H1 (cell line): Measurements from ENCODE around the gene KCNK7. TPM values are rescaled to one million over a fixed set of nuclear protein-coding genes. Genes with fewer than 3 reads are reported as not detected.
A peak's percentile ranks its signal among the peaks of the same experiment; 100 is the strongest.

Experiments
- CTCF ChIA-PET: fragments of 300-600 bp; sonication (Branson Sonifier 250); formaldehyde crosslinking; loops from one replicate; lab custom pipeline; 2021; ENCODE audit not compliant: partially characterized antibody; lab: Charles Lee
- POLR2A ChIA-PET: fragments of 300-600 bp; sonication (Branson Sonifier 250); formaldehyde crosslinking; loops from one replicate; lab custom pipeline; 2021; ENCODE audit warnings: inconsistent platforms; ENCODE audit not compliant: partially characterized antibody; lab: Charles Lee
- DNase-seq, 2 experiments: peaks; one replicate each; pipeline versions ENCODE4 v3.0.0 to v3.0.0-alpha.2; 2010 to 2022; ENCODE audit warnings: low spot score in 2 of 2, low read depth in 1 of 2, mixed read lengths in 1 of 2
- FAIRE-seq: peaks from 2 replicates; lab custom pipeline; 2011; peaks lifted over from hg19 to GRCh38; lab: Jason Lieb, UNC
- H2AFZ ChIP-seq: 2 replicates; pipeline ENCODE4 v1.8.1; 2012; ENCODE audit warnings: low read length, inconsistent platforms
- H2AK5ac ChIP-seq: 2 replicates; pipeline ENCODE4 v1.6.1; 2013; ENCODE audit warnings: low read depth, low read length
- H2BK120ac ChIP-seq: replicated peaks from 2 replicates; pipeline ENCODE3; 2013; ENCODE audit warnings: low read depth, low read length, inconsistent platforms
- H2BK12ac ChIP-seq: 2 replicates; pipeline ENCODE4 v1.6.1; 2013; ENCODE audit warnings: low read depth, low read length
- H2BK15ac ChIP-seq: 2 replicates; pipeline ENCODE4 v1.6.1; 2013; ENCODE audit warnings: low read length
- H2BK20ac ChIP-seq: 2 replicates; pipeline ENCODE4 v1.6.1; 2013; ENCODE audit warnings: low read length
- H2BK5ac ChIP-seq: 2 replicates; pipeline ENCODE4 v1.6.1; 2013; ENCODE audit warnings: low read depth, low read length
- H3K14ac ChIP-seq: 2 replicates; pipeline ENCODE4 v1.6.1; 2013; ENCODE audit warnings: inconsistent platforms; ENCODE audit not compliant: insufficient read length
- H3K18ac ChIP-seq: 2 replicates; pipeline ENCODE4 v1.6.1; 2013; ENCODE audit warnings: low read length; ENCODE audit errors: extremely low read depth
- H3K23ac ChIP-seq: 2 replicates; pipeline ENCODE4 v1.6.1; 2013; ENCODE audit warnings: inconsistent platforms; ENCODE audit not compliant: insufficient read length
- H3K23me2 ChIP-seq: 2 replicates; pipeline ENCODE4 v1.6.1; 2013; ENCODE audit warnings: low read depth, low read length
- H3K27ac ChIP-seq: 2 replicates; pipeline ENCODE4 v1.6.1; 2011; ENCODE audit warnings: low read depth, low read length, inconsistent platforms
- H3K27me3 ChIP-seq, 4 experiments: replicated peaks in 1 of 4; 1 replicate in 1 of 4; 2 replicates in 3 of 4; pipeline versions ENCODE4 v1.6.1 to v1.8.1; 2011 to 2013; ENCODE audit warnings: low read length in 3 of 4, mild to moderate bottlenecking in 3 of 4, inconsistent platforms in 2 of 4, mixed read lengths in 2 of 4, moderate library complexity in 1 of 4; ENCODE audit not compliant: control insufficient read depth in 3 of 4, insufficient read depth in 3 of 4; ENCODE audit errors: extremely low read depth in 1 of 4
- H3K36me3 ChIP-seq, 4 experiments: 2 replicates each; pipeline versions ENCODE4 v1.6.1 to v1.8.1; 2011 to 2013; ENCODE audit warnings: mild to moderate bottlenecking in 4 of 4, low read length in 3 of 4, moderate library complexity in 2 of 4, control low read depth in 1 of 4, inconsistent platforms in 1 of 4; ENCODE audit not compliant: insufficient read depth in 4 of 4, control insufficient read depth in 2 of 4
- H3K4ac ChIP-seq: replicated peaks from 2 replicates; pipeline ENCODE3; 2013; ENCODE audit warnings: low read length, low read depth, mixed read lengths, inconsistent platforms; ENCODE audit not compliant: insufficient read length
- H3K4me1 ChIP-seq, 4 experiments: replicated peaks in 1 of 4; 1 replicate in 1 of 4; 2 replicates in 3 of 4; pipeline versions ENCODE4 v1.6.1 to v1.8.1; 2011 to 2013; ENCODE audit warnings: low read length in 3 of 4, inconsistent platforms in 2 of 4, mixed read lengths in 1 of 4; ENCODE audit not compliant: insufficient read depth in 4 of 4, control insufficient read depth in 3 of 4
- H3K4me2 ChIP-seq, 2 experiments: 2 replicates each; pipeline versions ENCODE4 v1.6.1 to v1.8.1; 2011 to 2013; ENCODE audit warnings: low read depth in 2 of 2, low read length in 2 of 2, control low read depth in 1 of 2, inconsistent platforms in 1 of 2, mild to moderate bottlenecking in 1 of 2; ENCODE audit not compliant: insufficient read depth in 1 of 2
- H3K4me3 ChIP-seq, 4 experiments: fragments of 200-600, 300-600 bp in 1 of 4; sonication (generic), shearing (Covaris generic), sonication (Bioruptor Twin) in 1 of 4; 2 replicates each; pipeline versions ENCODE4 v1.5.1 to v1.8.1; 2011 to 2016; ENCODE audit warnings: low read length in 4 of 4, low read depth in 3 of 4, control low read depth in 2 of 4, inconsistent platforms in 2 of 4, mild to moderate bottlenecking in 2 of 4, mixed read lengths in 1 of 4, moderate library complexity in 1 of 4; ENCODE audit not compliant: insufficient read depth in 2 of 4; ENCODE audit errors: extremely low read depth in 1 of 4
- H3K56ac ChIP-seq: replicated peaks from 2 replicates; pipeline ENCODE3; 2013; ENCODE audit warnings: low read depth, mild to moderate bottlenecking, mixed read lengths, low read length, inconsistent platforms; ENCODE audit not compliant: insufficient read length
- H3K79me1 ChIP-seq: 2 replicates; pipeline ENCODE4 v1.6.1; 2013; ENCODE audit warnings: low read depth, low read length, control low read depth
- H3K79me2 ChIP-seq, 2 experiments: 2 replicates each; pipeline versions ENCODE4 v1.6.1 to v1.8.1; 2012 to 2013; ENCODE audit warnings: low read length in 2 of 2, mild to moderate bottlenecking in 2 of 2, inconsistent platforms in 1 of 2; ENCODE audit not compliant: insufficient read depth in 2 of 2, control insufficient read depth in 1 of 2
- H3K9ac ChIP-seq, 4 experiments: replicated peaks in 1 of 4; 1 replicate in 1 of 4; 2 replicates in 3 of 4; pipeline versions ENCODE4 v1.6.1 to v1.8.1; 2011 to 2013; ENCODE audit warnings: low read depth in 3 of 4, low read length in 3 of 4, control low read depth in 2 of 4, mild to moderate bottlenecking in 2 of 4, moderate library complexity in 2 of 4, inconsistent platforms in 1 of 4; ENCODE audit errors: extremely low read depth in 1 of 4
- H3K9me3 ChIP-seq, 2 experiments: 2 replicates each; pipeline versions ENCODE4 v1.6.1 to v1.8.1; 2012 to 2013; ENCODE audit warnings: mild to moderate bottlenecking in 2 of 2, moderate library complexity in 2 of 2, control low read depth in 1 of 2, inconsistent platforms in 1 of 2, low read depth in 1 of 2, low read length in 1 of 2, mixed read lengths in 1 of 2; ENCODE audit not compliant: insufficient read depth in 2 of 2
- H4K20me1 ChIP-seq, 2 experiments: replicated peaks in 1 of 2; 2 replicates each; pipeline versions ENCODE3 to v1.8.1; 2011 to 2013; ENCODE audit warnings: inconsistent platforms in 2 of 2, low read length in 2 of 2, mild to moderate bottlenecking in 1 of 2; ENCODE audit not compliant: insufficient read depth in 2 of 2, control insufficient read depth in 1 of 2
- H4K5ac ChIP-seq: 2 replicates; pipeline ENCODE4 v1.6.1; 2013; ENCODE audit warnings: low read length, low read depth, mixed read lengths, inconsistent platforms; ENCODE audit not compliant: insufficient read length
- H4K8ac ChIP-seq: 2 replicates; pipeline ENCODE4 v1.8.0; 2013; ENCODE audit warnings: mild to moderate bottlenecking, moderate library complexity, low read length, inconsistent platforms; ENCODE audit not compliant: insufficient read depth; ENCODE audit errors: extremely low read depth
- H4K91ac ChIP-seq: replicated peaks from 2 replicates; pipeline ENCODE3; 2013; ENCODE audit warnings: low read length, mixed read lengths, inconsistent platforms; ENCODE audit not compliant: insufficient read length
- CHD2 ChIP-seq: IDR thresholded peaks from 2 replicates; pipeline ENCODE4 v1.6.1; 2012; ENCODE audit warnings: low read length, improper control_type of control experiment
- E2F6 ChIP-seq: IDR thresholded peaks from 2 replicates; pipeline ENCODE4 v1.6.1; 2012; ENCODE audit warnings: inconsistent platforms
- EGR1 ChIP-seq: IDR thresholded peaks from 2 replicates; pipeline ENCODE4 v1.6.1; 2011; ENCODE audit warnings: low read depth, low read length, borderline replicate concordance
- GABPA ChIP-seq: IDR thresholded peaks from 2 replicates; pipeline ENCODE4 v1.6.1; 2011; ENCODE audit warnings: mild to moderate bottlenecking, low read length, moderate library complexity, borderline replicate concordance; ENCODE audit not compliant: insufficient read depth
- RBBP5 ChIP-seq: IDR thresholded peaks from 2 replicates; pipeline ENCODE4 v1.7.1; 2012; ENCODE audit warnings: low read depth, mild to moderate bottlenecking, inconsistent platforms, low read length, moderate library complexity, borderline replicate concordance
- SIN3A ChIP-seq, 2 experiments: IDR thresholded peaks in 1 of 2; conservative IDR thresholded peaks in 1 of 2; 2 replicates each; pipeline ENCODE4 v1.6.1; 2011 to 2012; ENCODE audit warnings: low read length in 2 of 2, improper control_type of control experiment in 1 of 2, low read depth in 1 of 2, mild to moderate bottlenecking in 1 of 2
- SUZ12 ChIP-seq: fragments of 200-600 bp; sonication (generic); IDR thresholded peaks from 2 replicates; pipeline ENCODE4 v1.6.1; 2012; ENCODE audit warnings: mild to moderate bottlenecking, inconsistent platforms, low read length, moderate library complexity, mixed read lengths
- TEAD4 ChIP-seq: IDR thresholded peaks from 2 replicates; pipeline ENCODE4 v1.6.1; 2012; ENCODE audit warnings: low read depth, low read length, inconsistent platforms, mixed read lengths
- WGBS, 2 experiments: shearing (Covaris generic) in 1 of 2; methylation state at CpG; one replicate each; pipeline versions ENCODE4 v1.1.6 to v1.1.7; 2013 to 2015; ENCODE audit warnings: low lambda C conversion rate in 2 of 2, mixed read lengths in 2 of 2, inconsistent platforms in 1 of 2, low coverage in 1 of 2, missing lambda C conversion rate in 1 of 2; ENCODE audit not compliant: insufficient replicate concordance in 2 of 2, insufficient coverage in 1 of 2, insufficient read length in 1 of 2; ENCODE audit errors: extremely low coverage in 1 of 2, missing lambda C conversion rate in 1 of 2; 5-methylcytosine and 5-hydroxymethylcytosine counted together
- polyA plus RNA-seq, 7 experiments: library from polyadenylated mRNA; depleted of rRNA in 3 of 7; stranded (reverse) in 5 of 7; unstranded in 2 of 7; fragments of >200 nt in 5 of 7; fragments of 200-250 nt in 2 of 7; gene quantifications; 1 replicate in 5 of 7; 2 replicates in 1 of 7; 4 replicates in 1 of 7; pipeline versions ENCODE4 v1.2.1 to v1.2.3, GENCODE V29; 2011 to 2013; ENCODE audit warnings: missing spikeins in 2 of 7, mixed read lengths in 2 of 7
- total RNA-seq: library from RNA; stranded (reverse); fragmentation: NEBNext Ultra II Directional; extraction: Animal tissue kit (Norgen Biotek cat#: 25700); gene quantifications from 2 replicates; pipeline ENCODE4 v1.2.1, GENCODE V29; 2021
- TF ChIP-seq, protein P1 (sequence below): IDR thresholded peaks from 2 replicates; pipeline ENCODE4 v1.6.1; 2012; ENCODE audit warnings: inconsistent platforms

Gene KCNK7
- total and polyA plus RNA-seq, 2 of the 8 experiments (the other 6 are each of a cell fraction or from before 2014, with no cell fraction given): 0.74 to 1.0 TPM

DNA sequence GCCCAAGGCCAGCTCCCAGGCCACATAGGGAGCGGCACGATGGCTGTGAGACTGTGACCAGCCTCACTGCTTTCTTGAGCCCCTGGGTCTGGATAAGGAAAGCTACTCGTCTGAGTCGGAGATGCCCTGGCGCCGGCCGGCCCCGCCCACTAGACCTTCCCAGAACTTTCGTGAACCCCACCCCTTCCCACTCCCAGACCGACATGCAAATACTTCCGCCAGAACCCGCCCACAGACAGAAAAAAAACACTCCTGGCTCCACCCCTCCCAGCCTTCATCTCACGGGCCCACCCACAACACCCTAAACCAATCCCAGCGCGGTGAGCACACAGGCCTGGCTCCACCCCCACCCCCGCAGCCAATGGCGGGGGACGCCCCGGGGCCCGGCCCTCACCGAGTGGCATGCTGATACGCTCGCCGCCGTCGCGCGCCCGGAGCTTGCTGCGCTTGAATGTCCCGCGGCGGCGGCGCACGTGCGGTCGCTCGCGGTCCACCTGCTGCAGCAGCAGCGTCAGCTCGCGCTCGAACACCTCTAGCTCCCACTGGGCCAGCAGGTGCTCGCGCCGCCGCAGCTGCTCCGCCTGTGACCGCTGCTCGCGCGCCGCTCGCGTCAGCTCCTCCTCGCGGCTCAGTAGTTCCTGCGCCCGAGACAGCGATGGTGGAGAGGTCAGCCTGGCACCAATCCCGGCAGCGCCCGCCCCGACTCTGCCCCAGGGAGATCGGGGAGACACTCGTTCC lies 11.4 kb upstream of the KCNK7 start:
- H2BK5ac ChIP-seq: peak overlapping the region; percentile 66; the same call in 1 of the 2 replicates
- H3K56ac ChIP-seq: no peak overlapping the region
- WGBS, 2 experiments: 3% methylated on average over 65 of the region's 67 CpGs; no CpG with 5 or more reads in 1 of the 2 experiments
- H4K5ac ChIP-seq: no peak overlapping the region
- peak overlapping the region; percentile 14; the same call in 1 of the 2 replicates for H4K8ac ChIP-seq
- H3K36me3 ChIP-seq: peaks cover 4 to 24% (median 12%) of the 10 kb centered on the region in 4 experiments; a peak in 5 of 8 replicates
- no peak overlapping the region for H2AFZ ChIP-seq
- no peak overlapping the region; the same call in 1 of the 2 replicates for H2AK5ac ChIP-seq
- H3K9ac ChIP-seq: peak overlapping the region in 2 of 4 experiments; percentile 16 to 28; a peak in 1 of 7 replicates
- peaks cover 7% of the 10 kb centered on the region; the same call in 1 of the 2 replicates for H3K23me2 ChIP-seq
- H2BK20ac ChIP-seq: no peak overlapping the region
- peak overlapping the region; percentile 72; the same call in 1 of the 2 replicates for H2BK15ac ChIP-seq
- H2BK12ac ChIP-seq: no peak overlapping the region
- ChIA-PET CTCF (interaction anchor here (0.6 to 14.8 kb wide), 12 partner anchors 9 to 729 kb away, joined by 3 to 227 read pairs (median 3); partner anchors contain the start of genes KCNK7 and RIN1), POLR2A (interaction anchor here (0.7 to 1.9 kb wide), 19 partner anchors 8 to 254 kb away, joined by 3 to 11 read pairs (median 4); partner anchors contain the start of genes KAT5, MALAT1, MUS81 and ZNRD2)
- H3K4me3 ChIP-seq: peak overlapping the region; percentile 27 to 57 (median 37)
- H2BK120ac ChIP-seq: no peak overlapping the region
- no peak overlapping the region for H3K14ac ChIP-seq
- FAIRE-seq (peak; percentile 70), DNase-seq (peak; percentile 94)
- H3K4me1 ChIP-seq: peaks cover 0 to 20% (median 7%) of the 10 kb centered on the region in 4 experiments; a peak in 6 of 7 replicates
- peak overlapping the region; percentile 72 to 79 for H3K4me2 ChIP-seq
- H4K20me1 ChIP-seq: peaks cover 5 to 17% of the 10 kb centered on the region in 2 experiments
- H3K4ac ChIP-seq: no peak overlapping the region
- H3K79me2 ChIP-seq: no peaks in the 10 kb centered on the region; a peak in 2 of 4 replicates
- no peak overlapping the region for H3K23ac ChIP-seq
- H3K27me3 ChIP-seq: no peaks in the 10 kb centered on the region; a peak in 1 of 7 replicates
- no peak overlapping the region for H3K27ac ChIP-seq
- H3K79me1 ChIP-seq: peaks cover 13% of the 10 kb centered on the region
- H3K18ac ChIP-seq: peak overlapping the region; percentile 32
- no peak overlapping the region for H4K91ac ChIP-seq
- H3K9me3 ChIP-seq: no peaks in the 10 kb centered on the region
- TF ChIP-seq TEAD4: 0 out of 2 replicates have a peak, but pooled peaks have one; percentile 1
- 0 out of 2 replicates have a peak, but pooled peaks have one; percentile 68 for TF ChIP-seq RBBP5
- TF ChIP-seq EGR1: 0 out of 2 replicates have a peak, but pooled peaks have one; percentile 62
- TF ChIP-seq CHD2: no peak; the same call in 1 of the 2 replicates
- TF ChIP-seq SUZ12: 0 out of 2 replicates have a peak, but pooled peaks have one; percentile 13
- TF ChIP-seq GABPA: 0 out of 2 replicates have a peak, but pooled peaks have one; percentile 19
- peak; percentile 98 for TF ChIP-seq E2F6
- peak; percentile 17 to 71; a peak in 2 of 4 replicates for TF ChIP-seq SIN3A (conservative IDR thresholded peaks at IDR 0.05 in 1 of 2, IDR thresholded peaks at IDR 0.05 in 1 of 2; ENCODE audit: low read depth in 1 of 2, low read length in 2 of 2)
- TF ChIP-seq, protein P1, sequence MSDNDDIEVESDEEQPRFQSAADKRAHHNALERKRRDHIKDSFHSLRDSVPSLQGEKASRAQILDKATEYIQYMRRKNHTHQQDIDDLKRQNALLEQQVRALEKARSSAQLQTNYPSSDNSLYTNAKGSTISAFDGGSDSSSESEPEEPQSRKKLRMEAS: peak; percentile 99
